Activated T-cell treated with anti-CD3 and anti-CD28 coated beads for 4 hours (primary cell): Measurements from ENCODE around the gene DEPP1.

Source experiments
- DNase-seq: peaks from one replicate; pipeline ENCODE4 v3.0.0-alpha.2; 2020

Gene DEPP1

GRCh38 chr10:44993226-44993921, 14.8 kb upstream of the DEPP1 start:
- DNase-seq, result no peak

- DNase-seq, result no peak
Observed at GRCh38 chr10:44992732-44993225, 14.2 kb upstream of the DEPP1 start.

GRCh38 chr10:44992070-44992731, 13.6 kb upstream of the DEPP1 start:
- no peak for DNase-seq

- DNase-seq, result no peak
Observed at GRCh38 chr10:44991571-44991970, 13.0 kb upstream of the DEPP1 start.

- no peak for DNase-seq
Observed at GRCh38 chr10:44990965-44991364, 12.4 kb upstream of the DEPP1 start.

- no peak for DNase-seq
Observed at GRCh38 chr10:44990302-44990655, 11.7 kb upstream of the DEPP1 start.

GRCh38 chr10:44989597-44990301, 11.1 kb upstream of the DEPP1 start:
- DNase-seq, result no peak

GRCh38 chr10:44988957-44989585, 10.5 kb upstream of the DEPP1 start:
- no peak for DNase-seq

GRCh38 chr10:44986670-44987069, 8.1 kb upstream of the DEPP1 start:
- no peak for DNase-seq

- DNase-seq, result no peak
Observed at GRCh38 chr10:44986179-44986578, 7.6 kb upstream of the DEPP1 start.

GRCh38 chr10:44985175-44985681, 6.6 kb upstream of the DEPP1 start:
- no peak for DNase-seq

GRCh38 chr10:44984671-44985101, 6.1 kb upstream of the DEPP1 start:
- no peak for DNase-seq

GRCh38 chr10:44983895-44984278, 5.3 kb upstream of the DEPP1 start:
- no peak for DNase-seq

- no peak for DNase-seq
Observed at GRCh38 chr10:44983066-44983894, 4.7 kb upstream of the DEPP1 start.

- DNase-seq, result no peak
Observed at GRCh38 chr10:44982496-44982895, 3.9 kb upstream of the DEPP1 start.

GRCh38 chr10:44982114-44982460, 3.5 kb upstream of the DEPP1 start:
- DNase-seq, result no peak

- DNase-seq, result no peak
Observed at GRCh38 chr10:44981172-44982113, 2.8 kb upstream of the DEPP1 start.

- no peak for DNase-seq
Observed at GRCh38 chr10:44980309-44981171, 1.9 kb upstream of the DEPP1 start.

GRCh38 chr10:44979281-44980191, 927 bp upstream of the DEPP1 start:
- no peak for DNase-seq
